ENCODE measurements around the gene MT1G.

Gene MT1G

DNA sequence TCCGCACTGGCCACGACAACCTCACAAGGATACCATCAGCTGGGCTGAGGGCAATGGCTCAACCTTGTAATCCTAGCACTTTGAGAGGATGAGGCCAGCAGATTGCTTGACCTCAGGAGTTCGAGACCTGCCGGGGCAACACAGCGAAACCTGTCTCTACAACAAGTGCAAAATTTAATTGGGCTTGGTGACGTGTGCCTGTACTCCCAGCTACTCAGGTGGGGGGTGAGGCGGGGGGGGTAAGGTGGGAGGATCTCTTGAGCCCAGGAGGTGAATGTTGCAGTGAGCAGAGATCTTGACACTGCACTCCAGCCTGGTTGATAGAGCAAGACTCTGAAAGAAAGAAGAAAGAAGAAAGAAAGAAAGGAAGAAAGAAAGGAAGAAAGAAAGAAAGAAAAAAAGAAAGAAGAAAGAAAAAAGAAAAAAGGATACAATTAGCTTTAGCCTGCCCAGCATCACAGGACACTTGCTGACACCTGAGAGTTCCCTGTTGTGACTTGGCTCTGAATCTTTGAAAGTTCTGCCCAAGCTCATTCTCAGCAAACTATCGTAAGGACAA is 47.4 kb downstream of the MT1G start:
- Histone ChIP-seq H3K9ac (ENCODE audit: low read depth, low read length, poor library complexity, severe bottlenecking) (no peak overlapping the region), H3K79me2 (ENCODE audit: insufficient read depth, low read length) (no peaks in the 10 kb centered on the region), H3K36me3 (ENCODE audit: insufficient read depth, low read length) (no peaks in the 10 kb centered on the region), H3K27me3 (ENCODE audit: insufficient read depth, low read length, poor library complexity, severe bottlenecking) (no peaks in the 10 kb centered on the region), H2AFZ (ENCODE audit: low read length) (no peak overlapping the region), H4K20me1 (ENCODE audit: insufficient read depth, low read length, poor library complexity, severe bottlenecking) (no peaks in the 10 kb centered on the region), H3K9me2 (replicated peaks; ENCODE audit: low read depth, low read length) (no peaks in the 10 kb centered on the region), H3K4me3 (ENCODE audit: low read length, poor library complexity, severe bottlenecking) (no peak overlapping the region), H3K4me1 (ENCODE audit: insufficient read depth, low read length, poor library complexity, severe bottlenecking) (no peaks in the 10 kb centered on the region), H3K9me3 (ENCODE audit: insufficient read depth, low read depth, low read length) (no peaks in the 10 kb centered on the region), H3F3A (ENCODE audit: low read depth) (no peaks in the 10 kb centered on the region), H3K4me2 (ENCODE audit: low read depth, low read length, poor library complexity, severe bottlenecking) (no peak overlapping the region)
- TF ChIP-seq EZH2phosphoT487 (IDR thresholded peaks at IDR 0.05; ENCODE audit: borderline replicate concordance): no peak
- TF ChIP-seq, protein P1, sequence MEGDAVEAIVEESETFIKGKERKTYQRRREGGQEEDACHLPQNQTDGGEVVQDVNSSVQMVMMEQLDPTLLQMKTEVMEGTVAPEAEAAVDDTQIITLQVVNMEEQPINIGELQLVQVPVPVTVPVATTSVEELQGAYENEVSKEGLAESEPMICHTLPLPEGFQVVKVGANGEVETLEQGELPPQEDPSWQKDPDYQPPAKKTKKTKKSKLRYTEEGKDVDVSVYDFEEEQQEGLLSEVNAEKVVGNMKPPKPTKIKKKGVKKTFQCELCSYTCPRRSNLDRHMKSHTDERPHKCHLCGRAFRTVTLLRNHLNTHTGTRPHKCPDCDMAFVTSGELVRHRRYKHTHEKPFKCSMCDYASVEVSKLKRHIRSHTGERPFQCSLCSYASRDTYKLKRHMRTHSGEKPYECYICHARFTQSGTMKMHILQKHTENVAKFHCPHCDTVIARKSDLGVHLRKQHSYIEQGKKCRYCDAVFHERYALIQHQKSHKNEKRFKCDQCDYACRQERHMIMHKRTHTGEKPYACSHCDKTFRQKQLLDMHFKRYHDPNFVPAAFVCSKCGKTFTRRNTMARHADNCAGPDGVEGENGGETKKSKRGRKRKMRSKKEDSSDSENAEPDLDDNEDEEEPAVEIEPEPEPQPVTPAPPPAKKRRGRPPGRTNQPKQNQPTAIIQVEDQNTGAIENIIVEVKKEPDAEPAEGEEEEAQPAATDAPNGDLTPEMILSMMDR (conservative IDR thresholded peaks at IDR 0.05; ENCODE audit: low read length): no peak

DNA sequence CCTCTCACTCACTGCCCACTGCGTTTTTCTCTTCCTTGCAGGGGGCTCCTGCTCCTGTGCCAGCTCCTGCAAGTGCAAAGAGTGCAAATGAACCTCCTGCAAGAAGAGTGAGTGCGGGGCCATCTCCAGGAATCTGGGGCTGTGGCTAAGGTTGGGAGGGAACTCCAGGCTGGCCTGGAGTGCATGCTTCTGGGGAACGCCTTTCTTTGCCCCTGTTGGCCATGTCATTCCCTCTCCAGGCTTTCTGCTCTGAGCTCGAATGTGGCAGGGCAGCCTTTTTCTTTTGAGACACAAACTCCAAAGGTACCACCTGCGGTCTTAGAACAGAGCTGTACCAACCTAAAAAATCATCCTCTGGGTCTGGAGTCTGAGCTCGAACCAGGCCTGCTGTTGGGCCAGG is 49.7 kb downstream of the MT1G start:
- Histone ChIP-seq H3F3A (ENCODE audit: low read depth) (no peaks in the 10 kb centered on the region), H3K9me3 (ENCODE audit: insufficient read depth, low read depth, low read length) (no peaks in the 10 kb centered on the region), H3K4me1 (ENCODE audit: insufficient read depth, low read length, poor library complexity, severe bottlenecking) (no peaks in the 10 kb centered on the region), H3K4me2 (ENCODE audit: low read depth, low read length, poor library complexity, severe bottlenecking) (no peak overlapping the region), H3K79me2 (ENCODE audit: insufficient read depth, low read length) (no peaks in the 10 kb centered on the region), H3K36me3 (ENCODE audit: insufficient read depth, low read length) (no peaks in the 10 kb centered on the region), H3K9me2 (replicated peaks; ENCODE audit: low read depth, low read length) (no peaks in the 10 kb centered on the region), H2AFZ (ENCODE audit: low read length) (no peak overlapping the region), H3K27me3 (ENCODE audit: insufficient read depth, low read length, poor library complexity, severe bottlenecking) (no peaks in the 10 kb centered on the region), H3K9ac (ENCODE audit: low read depth, low read length, poor library complexity, severe bottlenecking) (no peak overlapping the region), H4K20me1 (ENCODE audit: insufficient read depth, low read length, poor library complexity, severe bottlenecking) (no peaks in the 10 kb centered on the region), H3K4me3 (ENCODE audit: low read length, poor library complexity, severe bottlenecking) (no peak overlapping the region)
- TF ChIP-seq, protein P1 (conservative IDR thresholded peaks at IDR 0.05; ENCODE audit: low read length): no peak
- TF ChIP-seq EZH2phosphoT487 (IDR thresholded peaks at IDR 0.05; ENCODE audit: borderline replicate concordance): no peak

DNA sequence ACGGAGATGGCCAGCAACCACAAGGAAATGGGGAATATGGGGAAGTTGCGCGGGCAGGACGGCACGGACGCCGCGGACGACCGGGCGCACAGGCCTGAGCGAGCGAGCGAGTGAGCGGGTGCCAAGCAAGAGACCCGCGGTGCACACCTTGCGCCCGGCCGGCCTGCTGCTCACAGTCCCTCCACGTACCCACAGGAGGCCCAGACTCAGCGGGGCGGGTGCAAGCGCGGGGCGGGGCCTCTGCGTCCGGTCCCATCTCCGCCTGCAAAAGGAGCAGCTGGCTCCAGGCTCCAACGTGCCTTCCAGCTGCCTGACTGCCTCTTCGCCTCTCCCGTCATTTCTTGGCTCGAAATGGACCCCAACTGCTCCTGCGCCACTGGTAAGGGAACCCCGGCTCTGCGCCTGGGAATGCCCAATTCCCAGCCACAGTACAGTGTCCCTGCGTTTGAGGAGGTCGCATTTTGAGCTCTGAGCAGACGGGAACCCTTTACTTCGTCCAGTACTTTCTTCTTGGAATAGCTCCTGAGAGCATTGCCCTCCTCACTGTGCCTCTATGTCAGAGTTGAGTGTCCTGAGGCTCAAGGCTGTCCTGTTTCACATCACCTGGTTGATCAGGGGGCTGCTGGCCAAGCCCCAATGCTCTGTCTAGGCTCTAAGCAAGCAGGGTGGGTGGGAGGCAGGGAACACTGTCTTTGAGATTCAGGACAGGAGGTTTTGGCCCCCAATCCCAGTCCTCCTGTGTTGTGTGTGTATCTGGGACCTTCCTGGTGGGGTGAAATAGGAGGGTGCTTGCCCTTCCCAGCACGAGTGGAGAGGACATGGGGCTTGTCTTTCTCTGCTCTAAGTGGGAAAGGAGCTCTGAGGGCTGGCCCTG is 50.4 kb downstream of the MT1G start:
- H4K20me1 ChIP-seq (ENCODE audit: insufficient read depth, low read length, poor library complexity, severe bottlenecking): no peaks in the 10 kb centered on the region
- H3K4me2 ChIP-seq (ENCODE audit: low read depth, low read length, poor library complexity, severe bottlenecking): no peak overlapping the region
- TF ChIP-seq, protein P1 (conservative IDR thresholded peaks at IDR 0.05; ENCODE audit: low read length): no peak
- no peaks in the 10 kb centered on the region for H3K27me3 ChIP-seq (ENCODE audit: insufficient read depth, low read length, poor library complexity, severe bottlenecking)
- no peak overlapping the region for H3K4me3 ChIP-seq (ENCODE audit: low read length, poor library complexity, severe bottlenecking)
- H3F3A ChIP-seq (ENCODE audit: low read depth): no peaks in the 10 kb centered on the region
- H2AFZ ChIP-seq (ENCODE audit: low read length): no peak overlapping the region
- no peaks in the 10 kb centered on the region for H3K9me3 ChIP-seq (ENCODE audit: insufficient read depth, low read depth, low read length)
- H3K79me2 ChIP-seq (ENCODE audit: insufficient read depth, low read length): no peaks in the 10 kb centered on the region
- H3K4me1 ChIP-seq (ENCODE audit: insufficient read depth, low read length, poor library complexity, severe bottlenecking): no peaks in the 10 kb centered on the region
- no peaks in the 10 kb centered on the region for H3K36me3 ChIP-seq (ENCODE audit: insufficient read depth, low read length)
- H3K9me2 ChIP-seq (replicated peaks; ENCODE audit: low read depth, low read length): no peaks in the 10 kb centered on the region
- no peak overlapping the region for H3K9ac ChIP-seq (ENCODE audit: low read depth, low read length, poor library complexity, severe bottlenecking)

All from Loucy (cell line).